SU-DHL-6 (cell line): ENCODE measurements around the gene TPH1.

ENCODE experiments used
- EZH2phosphoT487 ChIP-seq: fragments of 200-600 bp; sonication (generic), shearing (Covaris generic); conservative IDR thresholded peaks from 2 replicates; pipeline ENCODE4 v1.6.1; 2018; ENCODE audit warnings: mild to moderate bottlenecking, antibody characterized with exemption, low read length, moderate library complexity, mixed read lengths
- TF ChIP-seq, protein P1 (sequence below): fragments of 200-600 bp; sonication (generic); IDR thresholded peaks from one replicate; pipeline ENCODE4 v1.5.1; 2017; ENCODE audit warnings: antibody characterized with exemption, mild to moderate bottlenecking, low read length, moderate library complexity; ENCODE audit not compliant: insufficient read depth, poor library complexity, severe bottlenecking

GRCh38 chr11:18019650-18020049 is 26.4 kb downstream of the TPH1 start:
- TF ChIP-seq, protein P1, sequence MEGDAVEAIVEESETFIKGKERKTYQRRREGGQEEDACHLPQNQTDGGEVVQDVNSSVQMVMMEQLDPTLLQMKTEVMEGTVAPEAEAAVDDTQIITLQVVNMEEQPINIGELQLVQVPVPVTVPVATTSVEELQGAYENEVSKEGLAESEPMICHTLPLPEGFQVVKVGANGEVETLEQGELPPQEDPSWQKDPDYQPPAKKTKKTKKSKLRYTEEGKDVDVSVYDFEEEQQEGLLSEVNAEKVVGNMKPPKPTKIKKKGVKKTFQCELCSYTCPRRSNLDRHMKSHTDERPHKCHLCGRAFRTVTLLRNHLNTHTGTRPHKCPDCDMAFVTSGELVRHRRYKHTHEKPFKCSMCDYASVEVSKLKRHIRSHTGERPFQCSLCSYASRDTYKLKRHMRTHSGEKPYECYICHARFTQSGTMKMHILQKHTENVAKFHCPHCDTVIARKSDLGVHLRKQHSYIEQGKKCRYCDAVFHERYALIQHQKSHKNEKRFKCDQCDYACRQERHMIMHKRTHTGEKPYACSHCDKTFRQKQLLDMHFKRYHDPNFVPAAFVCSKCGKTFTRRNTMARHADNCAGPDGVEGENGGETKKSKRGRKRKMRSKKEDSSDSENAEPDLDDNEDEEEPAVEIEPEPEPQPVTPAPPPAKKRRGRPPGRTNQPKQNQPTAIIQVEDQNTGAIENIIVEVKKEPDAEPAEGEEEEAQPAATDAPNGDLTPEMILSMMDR: no peak
- TF ChIP-seq EZH2phosphoT487: no peak
